Epithelial cell of alveolus of lung (primary cell): ENCODE results near the gene MUC22. TPM values are rescaled to one million over a fixed set of nuclear protein-coding genes. Genes with fewer than 3 reads are reported as not detected.

Source experiments
- total RNA-seq: library from RNA; depleted of rRNA; stranded (reverse); fragments of >200 nt; gene quantifications from 2 replicates; pipeline ENCODE4 v1.2.1, GENCODE V29; 2015

MUC22 gene
- total RNA-seq: not detected in 2 replicates

GRCh38 chr6:31010393-31011060 lies at the start of gene MUC22:
MUC22 (plus strand) TSS chr6:31010474; CDS start chr6:31010707, 233 bp downstream.

GRCh38 chr6:30983439-30983838 lies 26.8 kb upstream of the MUC22 start, which contains the start of gene MUC21:
MUC21 (plus strand) TSS chr6:30983718; CDS start chr6:30983959, 241 bp downstream.

Other genes with a start within 250 kb of the MUC22 start
- gene DDR1, start 126.0 kb upstream of the MUC22 start, total RNA-seq: 24.4 and 36.8 TPM in 2 replicates
- gene GTF2H4, start 102.3 kb upstream of the MUC22 start, total RNA-seq: 12.3 and 22.7 TPM in 2 replicates
- gene VARS2, start 96.2 kb upstream of the MUC22 start, total RNA-seq: 14.1 and 14.5 TPM in 2 replicates
- not detected in 2 replicates for gene SFTA2, start 78.3 kb upstream of the MUC22 start, total RNA-seq
- gene MUCL3, start 69.5 kb upstream of the MUC22 start, total RNA-seq: not detected in 2 replicates
- gene MUC21, start 26.8 kb upstream of the MUC22 start, total RNA-seq: not detected in 2 replicates
- gene C6orf15, start 102.1 kb downstream of the MUC22 start, total RNA-seq: 0.65 TPM in 1 of 2 replicates, not detected in the other
- under 0.01 and 0.16 TPM in 2 replicates for gene PSORS1C1, start 104.3 kb downstream of the MUC22 start, total RNA-seq
- 0.13 TPM in 1 of 2 replicates, not detected in the other for gene CDSN, start 110.0 kb downstream of the MUC22 start, total RNA-seq
- gene PSORS1C2, start 128.6 kb downstream of the MUC22 start, total RNA-seq: not detected in 2 replicates
- 15.9 and 17.8 TPM in 2 replicates for gene CCHCR1, start 147.3 kb downstream of the MUC22 start, total RNA-seq
- 2.7 and 21.2 TPM in 2 replicates for gene TCF19, start 148.1 kb downstream of the MUC22 start, total RNA-seq
- not detected in 2 replicates for gene POU5F1, start 160.2 kb downstream of the MUC22 start, total RNA-seq